HG02623 (cell line): Measurements from ENCODE around the gene ANO8.
"Not testable (repeated sequence)": the region's sequence is repeated elsewhere in the genome, so short reads cannot be mapped to it uniquely, and the experiment has no call there.

ENCODE experiments used
- ATAC-seq: cut with Tn5 transposase; IDR thresholded peaks from one replicate; pipeline ENCODE4 v1.9.1; 2021; ENCODE audit warnings: moderate library complexity; ENCODE audit not compliant: unreplicated experiment

ANO8 gene

DNA sequence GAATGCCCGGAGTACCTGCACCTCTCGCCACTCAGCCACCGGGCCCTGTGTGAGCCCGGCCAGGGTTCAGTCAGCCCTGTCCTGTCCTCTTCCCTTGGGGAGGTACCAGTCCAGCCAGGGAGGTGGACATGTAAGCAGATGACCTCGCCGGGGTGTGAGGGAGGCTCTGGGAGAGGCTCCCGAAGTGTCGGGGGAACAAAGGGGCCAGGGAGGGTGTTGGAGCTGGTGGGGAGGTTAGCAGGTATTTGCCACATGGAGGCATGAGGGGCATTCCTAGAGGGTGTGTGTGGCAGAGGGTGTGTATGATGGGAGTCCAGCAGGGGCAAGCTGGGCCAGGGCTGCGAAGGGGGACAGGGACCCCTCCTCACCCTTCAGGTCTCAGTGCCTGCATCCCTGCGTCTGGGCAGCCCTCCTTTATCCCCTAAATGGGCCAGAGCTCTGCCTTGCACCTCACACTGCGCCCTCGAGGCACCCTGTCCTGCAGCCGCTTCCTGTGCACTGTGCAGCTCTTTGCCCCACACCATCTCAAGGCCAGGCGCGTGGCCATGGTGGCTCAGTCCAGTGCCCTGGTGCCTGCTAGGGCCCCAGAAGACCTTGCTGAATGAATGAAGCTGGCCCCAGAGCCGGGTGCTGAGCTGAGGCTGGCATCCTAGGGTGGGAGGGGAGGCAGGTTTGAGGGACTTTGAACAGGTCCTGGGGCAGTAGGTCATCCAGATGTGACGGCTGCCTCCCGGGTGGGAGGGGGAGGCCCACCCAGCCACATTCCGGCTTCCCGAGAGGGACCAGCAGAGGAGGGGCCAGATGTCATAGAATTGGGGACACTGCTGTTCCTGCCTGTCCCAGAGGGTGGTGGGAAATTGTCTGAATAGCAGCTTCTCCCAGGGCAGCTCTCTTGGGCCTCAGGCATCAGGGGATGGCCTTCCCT is 22.2 kb downstream of the ANO8 start:
- ATAC-seq, result no peak

DNA sequence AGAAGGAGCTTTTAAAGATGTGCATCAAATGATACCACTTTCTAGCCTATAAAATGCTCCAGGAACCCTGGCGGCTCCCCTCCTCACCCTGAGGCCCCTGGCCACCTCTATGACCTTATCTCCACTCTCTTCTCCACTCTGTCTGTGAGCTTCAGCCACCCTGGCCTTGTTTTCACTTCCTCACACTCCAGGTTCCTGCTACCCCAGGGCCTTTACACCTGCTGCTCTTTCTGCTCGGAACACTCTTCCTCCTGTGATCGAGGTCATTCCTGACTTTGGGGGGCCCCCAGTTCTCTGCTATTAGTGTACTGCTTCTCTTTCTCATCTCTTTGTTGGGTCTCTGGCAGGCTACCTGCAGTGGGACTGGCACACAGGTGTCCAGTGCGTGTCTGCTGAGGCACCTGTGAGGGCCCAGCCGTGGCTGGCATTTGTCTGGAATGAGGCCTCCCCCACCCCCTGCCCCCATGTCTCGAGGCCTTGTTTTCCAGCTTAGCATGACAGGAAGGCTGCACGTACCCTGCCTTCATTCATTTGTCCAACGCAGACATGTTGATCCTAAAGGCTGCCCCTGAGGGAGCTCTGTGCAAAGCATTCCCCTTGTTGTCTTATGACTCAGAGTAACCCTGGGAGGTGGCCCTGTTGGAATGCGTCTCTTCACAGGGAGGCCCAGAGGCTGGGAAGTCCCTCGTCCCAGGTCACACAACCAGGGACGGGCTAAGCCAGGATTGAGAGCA is 23.0 kb downstream of the ANO8 start:
- ATAC-seq, result no peak

DNA sequence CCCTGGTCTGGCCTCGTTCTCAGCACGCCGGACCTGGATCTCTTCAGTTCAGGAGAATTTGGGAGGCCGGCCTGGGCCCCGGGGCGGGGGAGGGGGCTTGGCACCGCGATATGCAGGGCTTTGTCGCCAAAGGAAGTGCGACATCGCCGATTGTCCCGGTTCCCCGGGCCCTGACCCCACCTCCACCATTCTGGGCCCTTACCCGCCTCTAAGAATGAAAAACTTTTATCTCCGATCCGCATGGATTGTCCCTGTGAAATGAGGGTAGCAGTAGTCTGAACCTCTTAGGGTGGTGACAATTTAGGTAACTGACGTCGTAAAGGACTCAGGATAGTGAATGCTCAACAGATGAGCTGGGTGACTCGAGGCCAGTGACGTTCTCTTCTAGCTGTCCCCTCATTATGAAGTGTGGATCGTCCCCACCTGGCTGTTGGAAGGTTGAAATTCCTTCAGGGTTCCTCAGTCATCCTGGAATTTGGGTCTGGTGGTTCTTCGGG is 24.6 kb downstream of the ANO8 start:
- ATAC-seq, result no peak

DNA sequence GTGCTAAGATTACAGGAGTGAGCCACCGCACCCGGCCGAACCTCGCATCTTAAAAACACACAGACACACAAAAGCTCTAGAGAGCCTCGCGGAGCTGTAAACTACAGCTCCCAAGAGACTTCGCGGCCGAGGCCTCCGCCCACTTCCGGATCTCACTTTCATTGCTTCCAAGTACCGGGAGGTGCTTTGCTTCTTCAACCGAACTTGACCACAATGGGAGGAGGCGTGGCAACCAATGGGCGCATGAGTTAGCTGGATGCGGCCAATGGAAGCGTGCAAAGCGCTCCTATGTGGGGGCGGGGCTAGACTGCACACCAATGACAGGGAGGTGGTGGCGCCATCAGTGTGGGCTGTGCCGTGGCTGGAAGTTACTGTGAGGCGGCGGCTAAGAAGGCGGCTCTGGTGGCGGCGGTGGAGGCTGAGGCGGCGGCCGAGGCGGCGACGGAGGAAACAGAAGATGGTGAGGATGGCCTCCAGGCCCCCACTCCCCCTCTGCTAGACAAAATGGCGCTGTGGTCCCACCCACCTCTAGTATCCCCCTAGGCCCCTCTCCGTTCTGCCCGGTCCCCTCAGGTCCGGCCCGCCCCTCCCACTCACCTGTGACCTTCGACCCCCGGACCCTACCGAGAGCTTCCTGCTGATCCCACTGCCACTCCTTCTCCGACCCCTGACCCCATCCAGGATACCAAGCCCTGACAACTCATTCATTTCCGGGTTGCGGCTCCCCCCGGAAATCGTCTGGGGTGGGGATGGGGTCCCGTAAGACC is 25.3 kb downstream of the ANO8 start, which contains the start of gene DDA1:
Gene DDA1 (plus strand): TSS at position 366 of the 767 bp plus-strand sequence. CDS start 92 bp downstream, at position 458.
- peak; percentile 68 for ATAC-seq

DNA sequence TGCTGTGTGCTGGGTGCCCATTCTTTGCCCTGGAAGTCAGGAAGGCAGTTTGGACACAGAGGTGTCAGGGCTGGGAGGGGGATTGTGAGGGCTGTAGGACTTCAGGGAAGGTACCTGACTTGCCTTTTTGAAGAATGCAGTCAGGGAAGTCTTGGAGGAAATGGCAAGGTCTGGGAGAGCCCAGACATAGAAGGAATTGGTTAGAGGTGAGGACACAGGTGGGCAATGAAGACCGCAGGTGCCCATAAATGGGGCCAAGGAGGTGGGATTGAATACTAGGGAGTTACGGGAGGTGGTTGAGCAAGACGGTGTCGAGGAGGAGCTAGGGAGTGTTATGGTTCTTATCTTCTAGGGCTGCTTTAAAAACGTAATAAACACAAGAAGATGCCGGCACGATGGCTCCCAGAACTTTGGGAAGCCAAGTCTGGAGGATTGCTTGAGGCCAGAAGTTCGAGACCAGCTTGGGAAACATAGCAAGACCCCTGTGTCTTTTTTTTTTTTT is 26.7 kb downstream of the ANO8 start:
- ATAC-seq, result no peak

DNA sequence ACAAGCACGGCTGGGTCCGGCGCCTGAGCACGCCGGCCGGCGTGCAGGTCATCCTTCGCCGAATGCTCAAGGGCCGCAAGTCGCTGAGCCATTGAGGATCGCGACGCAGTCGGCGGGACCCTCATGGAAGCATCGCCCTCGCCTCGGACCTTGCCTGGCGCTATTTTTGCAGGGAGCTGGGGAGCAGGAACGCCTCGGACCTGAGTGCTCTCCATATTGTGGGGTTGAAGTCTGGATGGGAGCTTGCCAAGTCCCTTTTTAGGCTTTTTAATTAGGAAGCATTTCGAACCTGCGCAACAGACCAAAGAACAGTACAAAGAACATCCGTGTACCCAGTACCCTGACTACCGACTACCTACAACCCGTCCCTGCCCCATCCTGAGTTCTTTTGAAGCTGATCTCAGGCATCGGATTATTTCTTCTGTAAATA is 28.4 kb downstream of the ANO8 start:
- no peak for ATAC-seq

DNA sequence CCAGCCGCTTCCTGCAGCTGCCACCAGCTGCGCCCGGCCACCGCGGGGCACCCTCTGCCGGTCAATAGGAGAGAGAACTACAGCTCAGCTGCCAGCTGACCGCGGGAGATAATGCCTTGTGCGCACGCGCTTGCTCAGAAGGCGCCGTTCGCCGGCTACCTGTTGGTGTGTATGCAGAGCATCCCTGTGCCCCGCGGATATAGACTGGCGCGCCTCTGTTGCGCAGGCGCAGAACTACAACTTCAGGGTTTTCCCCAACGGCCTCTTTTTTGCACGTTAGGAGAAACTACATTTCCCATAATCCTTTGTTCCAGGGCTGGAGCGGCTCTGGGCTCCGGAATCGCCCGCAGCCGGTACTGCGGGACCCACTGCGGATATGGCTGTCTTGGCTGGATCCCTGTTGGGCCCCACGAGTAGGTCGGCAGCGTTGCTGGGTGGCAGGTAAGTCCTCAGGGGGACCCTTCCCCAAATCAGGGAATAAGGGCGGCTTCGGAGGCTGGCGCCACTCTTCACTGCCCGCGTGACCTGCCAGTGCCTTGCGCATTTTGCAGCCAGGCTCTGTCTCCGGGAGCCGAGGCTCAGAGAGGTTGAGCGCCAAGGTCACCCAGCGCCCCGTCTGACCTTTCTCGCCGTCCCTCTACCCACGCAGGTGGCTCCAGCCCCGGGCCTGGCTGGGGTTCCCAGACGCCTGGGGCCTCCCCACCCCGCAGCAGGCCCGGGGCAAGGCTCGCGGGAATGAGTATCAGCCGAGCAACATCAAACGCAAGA is 29.0 kb downstream of the ANO8 start, which contains the start of gene MRPL34:
Gene MRPL34 (plus strand): TSS at position 356 of the 768 bp plus-strand sequence. CDS start 21 bp downstream, at position 377.
- peak; percentile 63 for ATAC-seq

DNA sequence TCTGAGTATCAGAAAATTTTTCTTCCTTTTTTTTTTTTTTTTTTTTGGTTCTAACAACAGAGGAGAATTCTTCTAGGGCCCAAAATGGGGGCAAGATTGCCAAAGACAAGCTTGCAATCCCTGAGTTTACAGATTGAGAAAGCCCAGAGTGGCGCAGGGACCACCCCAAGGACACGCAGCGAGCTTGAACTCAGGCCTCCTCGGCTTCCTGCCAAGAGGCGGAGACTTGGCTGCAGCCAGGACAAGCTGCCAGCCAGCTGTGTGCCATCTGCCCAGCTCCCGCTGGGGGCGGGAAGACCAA is 29.5 kb downstream of the ANO8 start:
- no peak for ATAC-seq

DNA sequence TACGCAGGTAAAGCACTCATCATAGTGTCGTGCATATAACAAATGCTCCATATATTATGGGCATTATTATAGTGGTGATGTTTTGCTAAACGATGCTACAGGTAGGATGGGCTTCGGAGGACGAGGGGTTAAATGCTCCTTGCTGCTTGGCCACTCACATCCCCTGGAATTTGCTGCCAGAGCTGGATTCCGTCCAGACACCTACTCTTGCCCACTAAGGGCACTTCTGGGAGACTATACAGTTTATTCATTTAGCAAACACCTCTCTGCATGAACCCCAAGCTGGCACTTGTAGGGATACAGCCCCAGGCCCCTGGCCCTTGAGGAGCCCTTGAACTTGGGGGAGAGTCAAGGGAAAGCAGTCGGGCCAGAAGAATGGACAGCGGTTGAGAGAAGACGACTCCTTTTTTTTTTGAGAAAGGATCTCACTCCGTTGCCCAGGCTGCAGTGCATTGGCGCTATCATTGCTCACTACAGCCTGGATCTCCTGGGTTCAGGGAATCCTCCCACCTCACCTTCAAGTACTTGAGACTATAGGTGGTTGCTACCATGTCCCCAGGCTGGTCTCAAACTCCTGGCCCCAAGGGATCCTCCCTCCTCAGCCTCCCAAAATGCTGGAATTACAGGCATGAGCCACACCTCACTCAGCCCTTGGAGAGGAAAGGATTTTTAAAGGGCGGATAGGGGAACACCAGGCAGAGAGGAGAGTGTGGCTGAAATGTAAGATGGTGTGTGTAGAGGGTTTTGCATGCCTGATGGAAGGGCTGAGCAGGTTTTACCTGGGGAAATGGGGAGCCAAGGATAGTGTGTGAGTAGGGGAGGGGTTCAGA is 30.1 kb downstream of the ANO8 start:
- ATAC-seq, result no peak

DNA sequence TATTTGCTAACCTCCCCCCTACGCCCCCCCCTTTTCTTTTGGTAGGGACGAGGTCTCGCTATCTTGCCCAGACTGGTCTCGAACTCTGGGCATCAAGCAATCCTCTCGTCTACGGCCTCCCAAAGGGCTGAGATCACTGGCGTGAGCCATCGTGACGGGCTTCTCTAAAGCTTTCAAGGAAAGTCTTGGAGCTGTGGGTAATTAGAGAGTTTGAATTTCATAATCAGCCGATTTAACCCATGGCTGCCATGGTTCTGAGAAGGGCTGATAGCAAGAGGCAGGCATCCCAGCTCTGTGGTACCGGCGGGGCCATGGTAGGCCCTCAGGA is 30.8 kb downstream of the ANO8 start:
- no peak for ATAC-seq

DNA sequence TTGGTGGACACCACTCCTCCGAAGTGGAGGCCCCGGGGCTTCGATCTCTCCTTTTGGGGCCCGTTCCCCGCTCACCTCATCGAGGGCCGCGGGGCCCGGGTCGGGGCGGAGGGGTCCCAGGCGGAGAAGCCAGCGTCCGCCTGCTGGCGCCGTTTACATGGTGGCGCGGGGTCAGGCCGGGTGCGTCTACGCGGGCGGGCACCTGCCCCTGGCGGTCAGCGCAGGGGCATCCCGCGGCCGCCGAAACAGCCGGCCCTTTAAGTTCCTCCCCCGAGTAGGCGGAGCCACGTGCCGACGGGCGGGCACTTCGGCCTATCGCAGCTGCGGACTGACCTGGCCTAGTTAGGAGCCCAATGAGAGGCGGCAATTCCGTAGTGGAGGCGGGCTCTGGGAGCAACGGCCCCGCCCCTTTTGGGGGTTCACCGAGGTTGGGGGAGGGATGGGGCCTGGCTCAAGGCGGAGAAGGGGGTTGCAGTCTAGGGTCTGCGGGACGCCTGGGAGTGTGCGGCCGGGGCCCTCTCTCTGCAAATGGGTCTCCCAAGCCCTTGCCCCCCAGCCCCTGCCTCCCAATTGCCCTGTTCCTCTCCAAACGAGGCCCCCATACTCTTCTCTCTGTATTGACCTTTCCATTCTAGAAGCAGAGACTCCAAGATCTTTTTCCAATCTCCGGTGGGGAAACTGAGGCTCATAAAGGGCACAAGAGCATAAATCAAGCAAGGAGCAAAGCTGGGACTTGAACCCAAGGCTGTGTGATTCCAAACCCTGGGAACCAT is 31.3 kb downstream of the ANO8 start, which contains the start of gene ABHD8:
Gene ABHD8 (minus strand): TSS at position 259 of the 773 bp plus-strand sequence. CDS start 1,809 bp downstream, outside the sequence.
- peak; percentile 59 for ATAC-seq

DNA sequence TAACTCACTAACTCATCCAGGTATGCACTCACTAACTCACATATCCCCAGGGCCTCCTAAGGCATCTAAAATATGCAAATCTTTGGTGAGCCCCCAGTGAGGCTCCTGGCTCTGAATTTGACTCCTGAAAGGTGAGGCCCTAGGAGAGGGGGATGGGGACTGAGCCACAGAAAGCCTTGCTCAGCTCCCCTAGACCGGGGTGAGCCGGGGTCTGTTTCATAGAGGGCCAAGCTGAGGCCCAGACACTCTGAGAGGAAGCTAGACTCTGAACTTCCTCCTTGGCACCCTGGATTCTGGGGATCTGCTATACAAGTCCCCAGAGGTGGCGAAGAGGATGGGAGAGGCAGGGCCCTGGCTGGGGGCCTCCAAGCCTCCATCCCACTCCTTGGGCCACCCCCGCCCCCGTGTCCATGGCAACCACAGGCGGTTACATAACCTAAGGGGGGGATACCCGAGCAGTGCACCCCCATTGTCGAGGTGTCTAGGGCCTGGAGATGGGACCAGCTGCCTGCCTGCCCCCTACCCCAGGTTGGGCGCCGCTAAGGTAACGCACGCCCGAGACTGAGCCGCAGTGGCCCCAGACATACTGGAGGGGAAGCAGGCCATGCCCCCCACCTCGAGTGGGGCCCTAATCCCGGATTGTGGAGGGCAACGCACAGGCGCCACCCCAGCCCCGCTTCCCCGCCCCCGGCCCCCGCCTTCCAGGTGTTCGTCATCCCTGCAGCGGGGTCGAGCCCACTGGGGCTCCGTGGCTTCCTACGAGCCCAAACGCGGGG is 32.1 kb downstream of the ANO8 start:
- no peak for ATAC-seq

DNA sequence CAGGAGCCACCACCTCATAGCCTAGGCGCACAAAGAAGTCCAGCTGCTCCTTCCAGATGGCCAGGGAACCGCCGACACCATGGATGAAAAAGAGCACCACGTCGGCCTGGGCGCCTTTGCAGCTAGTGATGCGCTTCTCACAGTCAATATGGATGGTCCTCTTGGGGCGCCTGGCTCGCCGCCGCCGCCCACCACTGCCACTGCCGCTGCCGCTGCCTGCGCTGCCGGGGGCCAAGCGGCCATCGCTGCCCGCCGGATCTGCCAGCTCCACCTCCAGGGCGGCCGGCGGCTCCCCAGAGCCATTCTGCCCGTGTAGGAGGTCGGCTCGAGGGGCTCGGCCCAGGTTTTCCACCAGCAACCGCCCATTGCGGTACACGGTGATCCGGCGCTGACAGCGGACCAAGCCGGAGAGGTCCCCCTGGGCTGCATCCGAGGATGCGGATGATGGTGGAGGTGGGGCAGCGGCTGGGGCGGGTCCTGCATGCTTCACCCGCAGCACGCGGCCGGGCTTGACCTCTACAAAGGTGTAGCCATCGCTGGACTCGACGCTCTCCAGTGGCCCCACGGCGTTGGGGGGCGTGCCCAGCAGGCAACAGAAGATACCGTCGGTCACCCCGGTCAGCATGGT is 33.5 kb downstream of the ANO8 start:
- ATAC-seq, result no peak

DNA sequence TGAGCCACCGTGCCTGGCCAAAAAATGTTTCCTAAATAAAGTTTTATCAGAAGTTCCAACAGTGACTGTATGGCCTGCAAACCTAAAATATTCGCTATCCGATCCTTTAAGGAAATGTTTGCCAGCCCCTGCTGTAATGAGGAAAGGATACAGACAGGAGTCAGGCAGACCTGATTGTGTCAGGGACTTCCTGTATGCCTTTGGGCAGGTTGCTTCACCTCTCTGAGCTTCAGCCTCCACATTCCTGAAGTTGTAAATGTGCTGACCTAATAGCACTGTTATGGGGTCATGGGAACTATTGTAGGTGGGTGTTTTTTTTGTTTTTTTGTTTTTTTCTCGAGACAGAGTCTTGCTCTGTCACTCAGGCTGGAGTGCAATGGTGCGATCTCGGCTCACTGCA is 37.7 kb downstream of the ANO8 start:
- ATAC-seq, result no peak

DNA sequence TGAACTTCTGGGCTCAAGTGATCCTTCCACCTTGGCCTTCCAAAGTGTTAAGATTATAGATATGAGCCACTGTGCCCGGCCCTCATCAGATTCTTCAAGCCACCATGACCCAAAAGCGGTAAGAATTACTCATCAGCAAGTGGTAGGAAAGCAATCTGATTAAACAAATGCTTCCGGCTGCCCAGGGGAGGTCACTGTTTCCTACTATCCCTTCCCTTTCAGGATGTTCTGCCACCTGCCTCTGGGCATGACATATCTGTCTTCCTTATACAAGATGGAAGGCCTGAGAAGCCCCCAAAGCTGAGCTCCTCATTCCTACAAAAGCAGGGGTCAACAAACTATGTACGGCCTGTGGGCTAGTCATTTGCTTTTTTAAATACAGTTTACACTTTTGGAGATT is 38.4 kb downstream of the ANO8 start:
- ATAC-seq, result no peak

DNA sequence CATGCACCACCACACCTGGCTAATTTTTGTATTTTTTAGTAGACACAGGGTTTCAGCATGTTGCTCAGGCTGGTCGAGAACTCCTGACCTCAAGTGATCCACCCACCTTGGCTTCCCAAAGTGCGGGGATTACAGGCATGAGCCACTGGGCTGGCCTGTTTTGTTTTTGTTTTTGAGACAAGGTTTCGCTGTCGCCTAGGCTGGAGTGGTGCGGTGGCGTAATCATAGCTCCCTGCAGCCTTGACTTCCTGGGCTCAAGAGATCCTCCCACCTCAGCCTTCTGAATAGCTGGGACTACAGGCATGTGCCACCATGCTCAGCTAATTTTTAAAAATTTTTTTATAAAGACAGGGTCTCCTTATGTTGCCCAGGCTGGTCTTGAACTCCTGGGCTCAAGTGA is 39.1 kb downstream of the ANO8 start:
- ATAC-seq, result not testable (repeated sequence)
